H1 (cell line): Measurements from ENCODE around the gene ANK2. TPM values are rescaled to one million over a fixed set of nuclear protein-coding genes. Genes with fewer than 3 reads are reported as not detected.

Source experiments
- CTCF ChIA-PET: fragments of 300-600 bp; sonication (Branson Sonifier 250); formaldehyde crosslinking; loops from one replicate; lab custom pipeline; 2021; ENCODE audit not compliant: partially characterized antibody; lab: Charles Lee
- POLR2A ChIA-PET: fragments of 300-600 bp; sonication (Branson Sonifier 250); formaldehyde crosslinking; loops from one replicate; lab custom pipeline; 2021; ENCODE audit warnings: inconsistent platforms; ENCODE audit not compliant: partially characterized antibody; lab: Charles Lee
- DNase-seq, 2 experiments: peaks; one replicate each; pipeline versions ENCODE4 v3.0.0 to v3.0.0-alpha.2; 2010 to 2022; ENCODE audit warnings: low spot score in 2 of 2, low read depth in 1 of 2, mixed read lengths in 1 of 2
- FAIRE-seq: peaks from 2 replicates; lab custom pipeline; 2011; peaks lifted over from hg19 to GRCh38; lab: Jason Lieb, UNC
- H2AFZ ChIP-seq: 2 replicates; pipeline ENCODE4 v1.8.1; 2012; ENCODE audit warnings: low read length, inconsistent platforms
- H2AK5ac ChIP-seq: 2 replicates; pipeline ENCODE4 v1.6.1; 2013; ENCODE audit warnings: low read depth, low read length
- H2BK120ac ChIP-seq: replicated peaks from 2 replicates; pipeline ENCODE3; 2013; ENCODE audit warnings: low read depth, low read length, inconsistent platforms
- H2BK12ac ChIP-seq: 2 replicates; pipeline ENCODE4 v1.6.1; 2013; ENCODE audit warnings: low read depth, low read length
- H2BK15ac ChIP-seq: 2 replicates; pipeline ENCODE4 v1.6.1; 2013; ENCODE audit warnings: low read length
- H2BK20ac ChIP-seq: 2 replicates; pipeline ENCODE4 v1.6.1; 2013; ENCODE audit warnings: low read length
- H2BK5ac ChIP-seq: 2 replicates; pipeline ENCODE4 v1.6.1; 2013; ENCODE audit warnings: low read depth, low read length
- H3K14ac ChIP-seq: 2 replicates; pipeline ENCODE4 v1.6.1; 2013; ENCODE audit warnings: inconsistent platforms; ENCODE audit not compliant: insufficient read length
- H3K18ac ChIP-seq: 2 replicates; pipeline ENCODE4 v1.6.1; 2013; ENCODE audit warnings: low read length; ENCODE audit errors: extremely low read depth
- H3K23ac ChIP-seq: 2 replicates; pipeline ENCODE4 v1.6.1; 2013; ENCODE audit warnings: inconsistent platforms; ENCODE audit not compliant: insufficient read length
- H3K23me2 ChIP-seq: 2 replicates; pipeline ENCODE4 v1.6.1; 2013; ENCODE audit warnings: low read depth, low read length
- H3K27ac ChIP-seq: 2 replicates; pipeline ENCODE4 v1.6.1; 2011; ENCODE audit warnings: low read depth, low read length, inconsistent platforms
- H3K27me3 ChIP-seq, 4 experiments: replicated peaks in 1 of 4; 1 replicate in 1 of 4; 2 replicates in 3 of 4; pipeline versions ENCODE4 v1.6.1 to v1.8.1; 2011 to 2013; ENCODE audit warnings: low read length in 3 of 4, mild to moderate bottlenecking in 3 of 4, inconsistent platforms in 2 of 4, mixed read lengths in 2 of 4, moderate library complexity in 1 of 4; ENCODE audit not compliant: control insufficient read depth in 3 of 4, insufficient read depth in 3 of 4; ENCODE audit errors: extremely low read depth in 1 of 4
- H3K36me3 ChIP-seq, 4 experiments: 2 replicates each; pipeline versions ENCODE4 v1.6.1 to v1.8.1; 2011 to 2013; ENCODE audit warnings: mild to moderate bottlenecking in 4 of 4, low read length in 3 of 4, moderate library complexity in 2 of 4, control low read depth in 1 of 4, inconsistent platforms in 1 of 4; ENCODE audit not compliant: insufficient read depth in 4 of 4, control insufficient read depth in 2 of 4
- H3K4ac ChIP-seq: replicated peaks from 2 replicates; pipeline ENCODE3; 2013; ENCODE audit warnings: low read length, low read depth, mixed read lengths, inconsistent platforms; ENCODE audit not compliant: insufficient read length
- H3K4me1 ChIP-seq, 4 experiments: replicated peaks in 1 of 4; 1 replicate in 1 of 4; 2 replicates in 3 of 4; pipeline versions ENCODE4 v1.6.1 to v1.8.1; 2011 to 2013; ENCODE audit warnings: low read length in 3 of 4, inconsistent platforms in 2 of 4, mixed read lengths in 1 of 4; ENCODE audit not compliant: insufficient read depth in 4 of 4, control insufficient read depth in 3 of 4
- H3K4me2 ChIP-seq, 2 experiments: 2 replicates each; pipeline versions ENCODE4 v1.6.1 to v1.8.1; 2011 to 2013; ENCODE audit warnings: low read depth in 2 of 2, low read length in 2 of 2, control low read depth in 1 of 2, inconsistent platforms in 1 of 2, mild to moderate bottlenecking in 1 of 2; ENCODE audit not compliant: insufficient read depth in 1 of 2
- H3K4me3 ChIP-seq, 4 experiments: fragments of 200-600, 300-600 bp in 1 of 4; sonication (generic), shearing (Covaris generic), sonication (Bioruptor Twin) in 1 of 4; 2 replicates each; pipeline versions ENCODE4 v1.5.1 to v1.8.1; 2011 to 2016; ENCODE audit warnings: low read length in 4 of 4, low read depth in 3 of 4, control low read depth in 2 of 4, inconsistent platforms in 2 of 4, mild to moderate bottlenecking in 2 of 4, mixed read lengths in 1 of 4, moderate library complexity in 1 of 4; ENCODE audit not compliant: insufficient read depth in 2 of 4; ENCODE audit errors: extremely low read depth in 1 of 4
- H3K56ac ChIP-seq: replicated peaks from 2 replicates; pipeline ENCODE3; 2013; ENCODE audit warnings: low read depth, mild to moderate bottlenecking, mixed read lengths, low read length, inconsistent platforms; ENCODE audit not compliant: insufficient read length
- H3K79me1 ChIP-seq: 2 replicates; pipeline ENCODE4 v1.6.1; 2013; ENCODE audit warnings: low read depth, low read length, control low read depth
- H3K79me2 ChIP-seq, 2 experiments: 2 replicates each; pipeline versions ENCODE4 v1.6.1 to v1.8.1; 2012 to 2013; ENCODE audit warnings: low read length in 2 of 2, mild to moderate bottlenecking in 2 of 2, inconsistent platforms in 1 of 2; ENCODE audit not compliant: insufficient read depth in 2 of 2, control insufficient read depth in 1 of 2
- H3K9ac ChIP-seq, 4 experiments: replicated peaks in 1 of 4; 1 replicate in 1 of 4; 2 replicates in 3 of 4; pipeline versions ENCODE4 v1.6.1 to v1.8.1; 2011 to 2013; ENCODE audit warnings: low read depth in 3 of 4, low read length in 3 of 4, control low read depth in 2 of 4, mild to moderate bottlenecking in 2 of 4, moderate library complexity in 2 of 4, inconsistent platforms in 1 of 4; ENCODE audit errors: extremely low read depth in 1 of 4
- H3K9me3 ChIP-seq, 2 experiments: 2 replicates each; pipeline versions ENCODE4 v1.6.1 to v1.8.1; 2012 to 2013; ENCODE audit warnings: mild to moderate bottlenecking in 2 of 2, moderate library complexity in 2 of 2, control low read depth in 1 of 2, inconsistent platforms in 1 of 2, low read depth in 1 of 2, low read length in 1 of 2, mixed read lengths in 1 of 2; ENCODE audit not compliant: insufficient read depth in 2 of 2
- H4K20me1 ChIP-seq, 2 experiments: replicated peaks in 1 of 2; 2 replicates each; pipeline versions ENCODE3 to v1.8.1; 2011 to 2013; ENCODE audit warnings: inconsistent platforms in 2 of 2, low read length in 2 of 2, mild to moderate bottlenecking in 1 of 2; ENCODE audit not compliant: insufficient read depth in 2 of 2, control insufficient read depth in 1 of 2
- H4K5ac ChIP-seq: 2 replicates; pipeline ENCODE4 v1.6.1; 2013; ENCODE audit warnings: low read length, low read depth, mixed read lengths, inconsistent platforms; ENCODE audit not compliant: insufficient read length
- H4K8ac ChIP-seq: 2 replicates; pipeline ENCODE4 v1.8.0; 2013; ENCODE audit warnings: mild to moderate bottlenecking, moderate library complexity, low read length, inconsistent platforms; ENCODE audit not compliant: insufficient read depth; ENCODE audit errors: extremely low read depth
- H4K91ac ChIP-seq: replicated peaks from 2 replicates; pipeline ENCODE3; 2013; ENCODE audit warnings: low read length, mixed read lengths, inconsistent platforms; ENCODE audit not compliant: insufficient read length
- CBX5 ChIP-seq: fragments of 300-800, 300-1000 bp; sonication (generic); IDR thresholded peaks from 2 replicates; pipeline ENCODE4 v1.7.1; 2016; ENCODE audit warnings: antibody characterized with exemption, low read length, low read depth
- CBX8 ChIP-seq: fragments of 300-800, 300-1000 bp; sonication (generic); IDR thresholded peaks from 2 replicates; pipeline ENCODE4 v1.7.1; 2016; ENCODE audit warnings: low read depth, low read length, borderline replicate concordance
- CHD2 ChIP-seq: IDR thresholded peaks from 2 replicates; pipeline ENCODE4 v1.6.1; 2012; ENCODE audit warnings: low read length, improper control_type of control experiment
- EP300 ChIP-seq, 2 experiments: IDR thresholded peaks; 1 replicate in 1 of 2; 2 replicates in 1 of 2; pipeline ENCODE4 v1.6.1; 2011 to 2012; ENCODE audit warnings: low read depth in 2 of 2, low read length in 2 of 2, mild to moderate bottlenecking in 2 of 2, borderline replicate concordance in 1 of 2, inconsistent platforms in 1 of 2, moderate library complexity in 1 of 2
- GTF2F1 ChIP-seq: IDR thresholded peaks from 2 replicates; pipeline ENCODE4 v1.6.1; 2012; ENCODE audit warnings: low read depth, low read length, improper control_type of control experiment, borderline replicate concordance
- HDAC6 ChIP-seq: IDR thresholded peaks from one replicate; pipeline ENCODE4 v1.7.1; 2012; ENCODE audit warnings: low read depth, mild to moderate bottlenecking, inconsistent platforms, low read length, moderate library complexity
- KDM5A ChIP-seq: fragments of 200-600 bp; IDR thresholded peaks from 2 replicates; pipeline ENCODE4 v1.7.1; 2012; ENCODE audit warnings: mild to moderate bottlenecking, low read length, inconsistent platforms, mixed read lengths
- MAFK ChIP-seq: IDR thresholded peaks from 2 replicates; pipeline ENCODE4 v1.6.1; 2012; ENCODE audit warnings: low read depth, mild to moderate bottlenecking, improper control_type of control experiment, low read length
- RBBP5 ChIP-seq: IDR thresholded peaks from 2 replicates; pipeline ENCODE4 v1.7.1; 2012; ENCODE audit warnings: low read depth, mild to moderate bottlenecking, inconsistent platforms, low read length, moderate library complexity, borderline replicate concordance
- WGBS, 2 experiments: shearing (Covaris generic) in 1 of 2; methylation state at CpG; one replicate each; pipeline versions ENCODE4 v1.1.6 to v1.1.7; 2013 to 2015; ENCODE audit warnings: low lambda C conversion rate in 2 of 2, mixed read lengths in 2 of 2, inconsistent platforms in 1 of 2, low coverage in 1 of 2, missing lambda C conversion rate in 1 of 2; ENCODE audit not compliant: insufficient replicate concordance in 2 of 2, insufficient coverage in 1 of 2, insufficient read length in 1 of 2; ENCODE audit errors: extremely low coverage in 1 of 2, missing lambda C conversion rate in 1 of 2; 5-methylcytosine and 5-hydroxymethylcytosine counted together
- polyA plus RNA-seq, 7 experiments: library from polyadenylated mRNA; depleted of rRNA in 3 of 7; stranded (reverse) in 5 of 7; unstranded in 2 of 7; fragments of >200 nt in 5 of 7; fragments of 200-250 nt in 2 of 7; gene quantifications; 1 replicate in 5 of 7; 2 replicates in 1 of 7; 4 replicates in 1 of 7; pipeline versions ENCODE4 v1.2.1 to v1.2.3, GENCODE V29; 2011 to 2013; ENCODE audit warnings: missing spikeins in 2 of 7, mixed read lengths in 2 of 7
- total RNA-seq: library from RNA; stranded (reverse); fragmentation: NEBNext Ultra II Directional; extraction: Animal tissue kit (Norgen Biotek cat#: 25700); gene quantifications from 2 replicates; pipeline ENCODE4 v1.2.1, GENCODE V29; 2021
- TF ChIP-seq, protein P1 (sequence below): IDR thresholded peaks from 2 replicates; pipeline ENCODE4 v1.6.1; 2012; ENCODE audit warnings: inconsistent platforms

Gene ANK2
- total and polyA plus RNA-seq, 2 of the 8 experiments (the other 6 are each of a cell fraction or from before 2014, with no cell fraction given), result 14.2 to 35.1 TPM

DNA sequence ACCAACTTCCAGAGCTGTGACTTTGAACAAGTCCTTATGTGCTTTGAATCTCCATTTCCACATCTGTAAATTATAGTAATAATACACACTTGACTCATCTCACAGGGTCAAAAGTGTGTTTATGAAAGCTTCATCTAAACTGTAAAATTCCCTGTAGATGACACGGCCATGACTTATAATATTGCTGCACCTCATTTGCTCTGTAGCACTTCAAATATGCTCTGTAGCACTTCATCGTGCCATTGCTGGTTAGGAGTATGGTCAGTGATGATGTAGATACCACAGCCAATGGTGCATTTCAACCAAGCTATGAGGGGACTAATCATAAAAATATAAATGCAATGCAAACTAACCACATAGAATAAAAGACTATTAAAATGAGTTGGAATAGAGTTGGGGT is 318.6 kb downstream of the ANK2 start:
- no peak overlapping the region for H3K14ac ChIP-seq
- H3K79me2 ChIP-seq, result no peaks in the 10 kb centered on the region
- H3K4me3 ChIP-seq, result no peak overlapping the region
- H3K4ac ChIP-seq, result no peak overlapping the region
- peaks cover 11 to 77% (median 57%) of the 10 kb centered on the region in 4 experiments for H3K36me3 ChIP-seq
- H3K27ac ChIP-seq, result no peak overlapping the region
- H2BK12ac ChIP-seq, result no peak overlapping the region
- FAIRE-seq, result no peak
- 96% methylated on average over 2 of the region's 2 CpGs; no CpG with 5 or more reads in 1 of the 2 experiments for WGBS, 2 experiments
- no peaks in the 10 kb centered on the region for H3K27me3 ChIP-seq
- H3K56ac ChIP-seq, result no peak overlapping the region
- no peak overlapping the region for H4K5ac ChIP-seq
- H3K9ac ChIP-seq, result no peak overlapping the region
- H3K9me3 ChIP-seq, result no peaks in the 10 kb centered on the region
- H4K8ac ChIP-seq, result no peak overlapping the region
- no peak overlapping the region for H2AFZ ChIP-seq
- H3K4me2 ChIP-seq, result no peak overlapping the region
- H2AK5ac ChIP-seq, result no peak overlapping the region
- no peaks in the 10 kb centered on the region for H3K23me2 ChIP-seq
- no peaks in the 10 kb centered on the region for H4K20me1 ChIP-seq
- TF ChIP-seq MAFK, result no peak
- no peak for TF ChIP-seq KDM5A
- no peak for TF ChIP-seq HDAC6
- TF ChIP-seq CBX8, result no peak
- no peak for TF ChIP-seq CHD2
- no peak for TF ChIP-seq EP300 (IDR thresholded peaks at IDR 0.05; ENCODE audit: borderline replicate concordance in 1 of 2, low read depth in 2 of 2, low read length in 2 of 2)
- TF ChIP-seq GTF2F1, result no peak
- TF ChIP-seq RBBP5, result no peak
- TF ChIP-seq, protein P1, sequence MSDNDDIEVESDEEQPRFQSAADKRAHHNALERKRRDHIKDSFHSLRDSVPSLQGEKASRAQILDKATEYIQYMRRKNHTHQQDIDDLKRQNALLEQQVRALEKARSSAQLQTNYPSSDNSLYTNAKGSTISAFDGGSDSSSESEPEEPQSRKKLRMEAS, result no peak
- TF ChIP-seq CBX5, result no peak
- no peak for DNase-seq
- H2BK5ac ChIP-seq, result no peak overlapping the region
- H3K18ac ChIP-seq, result no peak overlapping the region
- H3K4me1 ChIP-seq, result no peaks in the 10 kb centered on the region
- H2BK20ac ChIP-seq, result no peak overlapping the region
- no peak overlapping the region for H2BK15ac ChIP-seq
- POLR2A ChIA-PET, result interaction anchor here (0.6 kb wide), 1 partner anchor 278 kb away, joined by 4 read pairs; no protein-coding TSS in a partner anchor
- H4K91ac ChIP-seq, result no peak overlapping the region
- no peaks in the 10 kb centered on the region for H3K79me1 ChIP-seq
- CTCF ChIA-PET, result interaction anchor here (0.9 to 1.2 kb wide), 2 partner anchors 32 to 89 kb away, joined by 3 read pairs; no protein-coding TSS in a partner anchor
- H3K23ac ChIP-seq, result no peak overlapping the region
- no peak overlapping the region for H2BK120ac ChIP-seq
